HG02759 (cell line): ENCODE results near the gene UBXN11.

Source experiments
- ATAC-seq: cut with Tn5 transposase; IDR thresholded peaks from one replicate; pipeline ENCODE4 v1.9.1; 2021; ENCODE audit warnings: mild to moderate bottlenecking, moderate library complexity; ENCODE audit not compliant: unreplicated experiment

The UBXN11 gene

DNA sequence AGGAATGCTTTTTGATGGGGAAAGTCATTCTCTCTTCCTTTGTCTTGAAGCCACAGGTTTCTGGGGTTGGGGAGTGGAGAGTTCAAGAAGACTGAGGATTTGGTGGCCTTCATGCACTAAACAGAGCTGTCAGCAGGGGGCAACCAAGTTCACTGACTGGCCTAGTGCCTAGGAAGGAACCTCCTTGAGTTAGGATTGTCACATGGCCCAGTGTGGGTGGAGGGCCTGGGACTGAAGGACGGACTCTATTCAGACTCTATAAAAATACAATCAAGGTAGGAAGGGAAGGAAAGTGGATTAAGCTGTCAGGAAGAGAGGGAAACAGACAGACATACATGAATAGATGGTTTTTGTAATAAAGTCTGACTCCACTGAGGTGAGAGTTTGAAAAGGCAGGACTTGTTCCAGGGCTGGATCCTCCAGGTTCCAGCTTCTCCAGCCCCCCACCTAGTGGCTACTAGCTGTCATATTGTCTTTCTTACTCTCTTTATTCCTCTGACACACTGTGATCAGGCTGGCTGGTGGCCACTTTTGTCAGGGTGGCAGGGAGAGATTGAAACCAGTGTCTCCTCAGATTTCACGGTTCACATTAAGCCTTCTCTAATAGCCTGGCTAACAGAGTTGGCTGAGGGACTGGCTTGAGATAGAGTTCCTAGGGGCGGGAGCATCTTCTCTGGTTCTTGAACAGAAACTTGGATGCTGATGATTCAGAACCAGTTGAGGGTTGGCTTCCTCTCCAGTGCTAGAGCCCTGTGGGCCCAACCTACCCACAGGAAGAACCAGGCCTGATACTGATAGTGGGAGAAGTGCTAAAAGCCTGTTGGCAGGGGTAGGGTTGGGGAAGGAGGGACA is 30.6 kb downstream of the UBXN11 start:
- peak; percentile 33 for ATAC-seq

DNA sequence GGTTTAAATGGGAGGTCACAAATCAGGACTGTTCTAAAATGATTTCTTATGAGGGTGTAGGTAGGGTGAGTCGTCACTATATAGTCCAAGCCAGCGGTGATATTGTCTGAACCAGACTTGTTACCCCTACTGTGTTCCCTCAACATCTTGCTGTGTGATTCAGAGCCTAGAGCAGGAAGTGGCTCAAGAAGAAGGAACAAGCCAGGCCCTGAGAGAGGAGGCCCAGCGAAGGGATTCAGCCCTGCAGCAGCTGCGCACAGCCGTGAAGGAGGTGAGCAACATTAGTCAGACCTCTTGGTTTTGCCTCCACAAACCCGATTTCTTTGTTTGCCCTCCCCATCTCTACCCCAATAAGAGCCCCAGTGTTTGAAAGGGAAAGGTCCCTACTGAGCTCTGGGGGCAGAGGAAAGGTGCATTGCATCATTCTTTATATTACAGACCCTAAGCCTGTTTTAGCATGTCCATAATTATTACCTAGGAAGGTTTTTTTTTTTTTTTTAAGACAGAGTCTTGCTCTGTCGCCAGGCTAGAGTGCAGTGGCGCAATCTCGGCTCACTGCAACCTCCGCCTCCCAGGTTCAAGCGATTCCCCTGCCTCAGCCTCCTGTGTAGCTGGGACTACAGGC is 31.5 kb downstream of the UBXN11 start:
- ATAC-seq, result no peak

DNA sequence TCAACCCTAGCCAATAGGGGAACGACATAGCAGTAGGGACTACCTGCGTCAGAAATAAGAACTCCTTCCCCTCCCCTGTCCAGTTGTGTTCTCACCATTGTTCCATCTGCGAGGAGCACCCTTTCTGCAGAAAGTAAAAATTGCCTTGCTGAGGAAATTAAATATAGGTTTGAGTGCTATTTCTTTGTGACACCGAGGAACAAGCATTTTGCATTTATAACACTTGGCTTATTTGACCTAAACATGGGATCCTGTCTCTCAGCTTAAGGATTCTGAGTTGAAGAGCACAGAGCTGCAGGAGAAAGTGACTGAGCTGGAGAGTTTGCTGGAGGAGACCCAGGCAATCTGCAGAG is 37.3 kb downstream of the UBXN11 start:
- ATAC-seq, result no peak

DNA sequence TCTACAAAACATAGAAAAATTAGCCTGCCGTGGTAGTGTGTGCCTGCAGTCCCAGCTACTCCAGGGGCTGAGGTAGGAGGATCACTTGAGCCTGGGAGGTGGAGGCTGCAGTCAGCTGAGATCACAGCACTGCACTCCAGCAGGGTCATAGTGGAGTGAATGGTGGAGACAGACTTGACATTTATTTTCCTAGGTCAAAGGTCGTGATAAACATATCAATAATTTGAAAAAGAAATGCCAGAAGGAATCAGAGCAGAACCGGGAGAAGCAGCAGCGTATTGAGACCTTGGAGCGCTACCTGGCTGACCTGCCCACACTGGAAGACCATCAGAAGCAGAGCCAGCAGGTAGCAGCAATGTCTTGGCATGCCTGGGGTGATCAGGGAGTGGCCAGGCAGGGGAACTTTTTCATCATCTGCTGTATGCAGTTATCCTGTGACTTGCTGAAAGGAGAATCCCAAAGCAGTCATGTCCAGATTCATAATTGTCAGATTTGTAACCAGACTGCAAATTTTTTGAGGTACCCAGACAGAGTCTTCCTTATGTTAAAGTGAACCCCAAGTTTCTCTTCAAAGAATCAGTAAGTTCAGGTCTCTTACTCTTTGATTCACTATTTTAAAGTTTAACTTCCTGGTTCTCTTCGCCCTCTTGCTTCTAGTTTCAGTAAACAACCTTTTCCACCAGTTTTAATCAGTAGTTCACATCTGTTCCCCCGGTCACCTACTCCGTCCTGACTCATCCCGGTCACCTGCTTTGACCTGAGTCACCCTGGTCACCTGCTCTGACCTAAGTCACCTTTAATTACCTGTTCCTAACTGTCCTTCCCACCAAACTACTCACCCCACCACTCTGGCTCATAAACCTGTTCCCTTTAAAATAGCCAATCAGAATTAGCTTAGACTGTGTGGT is 37.9 kb downstream of the UBXN11 start:
- no peak for ATAC-seq

DNA sequence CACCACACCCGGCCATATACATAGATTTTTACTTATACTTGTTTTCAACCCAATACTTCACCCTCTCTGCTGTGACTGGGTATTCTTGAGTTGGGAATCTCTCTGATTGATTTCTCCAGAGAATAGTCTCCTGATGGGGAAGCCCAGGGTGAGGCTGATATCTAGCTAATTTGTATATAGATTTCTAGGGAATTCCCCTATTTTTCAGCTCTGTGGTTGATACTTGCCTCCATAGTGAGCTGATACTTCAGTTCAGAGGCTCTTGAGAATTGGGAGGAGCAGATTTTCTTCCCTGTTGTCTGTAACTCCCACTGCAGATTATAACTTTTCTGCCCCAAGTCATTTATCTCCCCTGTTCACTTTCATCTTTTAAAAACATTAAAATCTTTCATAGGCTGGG is 41.0 kb downstream of the UBXN11 start:
- ATAC-seq, result no peak

DNA sequence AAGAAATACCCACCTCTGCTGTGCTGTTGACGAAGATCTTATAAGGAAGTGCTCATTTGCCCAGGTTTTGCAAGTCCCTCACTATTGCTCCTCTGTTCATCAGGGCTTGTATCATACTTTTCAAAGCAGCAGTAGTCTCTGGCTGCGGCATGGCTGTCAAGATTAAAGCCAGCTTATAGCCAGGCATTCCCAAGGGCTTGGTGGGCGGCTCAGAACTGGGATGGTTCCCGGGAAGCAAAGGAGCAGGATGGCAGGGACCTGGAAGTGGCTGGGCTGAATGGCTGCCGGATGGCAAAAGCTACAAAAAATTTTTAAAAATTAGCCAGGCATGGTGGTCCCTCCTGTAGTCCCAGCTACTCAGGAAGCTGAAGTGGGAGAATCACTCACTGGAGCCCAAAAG is 43.2 kb downstream of the UBXN11 start:
- ATAC-seq, result no peak

DNA sequence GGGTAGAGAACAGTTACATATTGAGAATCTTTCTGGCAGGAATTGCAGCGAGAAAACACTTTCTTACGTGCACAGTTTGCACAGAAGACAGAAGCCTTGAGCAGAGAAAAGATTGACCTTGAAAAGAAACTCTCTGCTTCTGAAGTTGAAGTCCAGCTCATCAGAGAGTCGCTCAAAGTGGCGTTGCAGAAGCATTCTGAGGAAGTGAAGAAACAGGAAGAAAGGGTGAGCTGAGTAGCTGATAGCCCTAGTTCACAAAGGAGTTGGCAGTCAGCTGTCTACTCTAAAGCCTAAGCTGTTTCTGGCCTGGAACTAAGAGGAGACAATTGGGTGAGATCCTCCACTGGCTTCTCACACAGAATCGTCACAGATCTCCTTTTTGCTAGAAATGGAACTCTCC is 46.9 kb downstream of the UBXN11 start:
- ATAC-seq, result no peak

DNA sequence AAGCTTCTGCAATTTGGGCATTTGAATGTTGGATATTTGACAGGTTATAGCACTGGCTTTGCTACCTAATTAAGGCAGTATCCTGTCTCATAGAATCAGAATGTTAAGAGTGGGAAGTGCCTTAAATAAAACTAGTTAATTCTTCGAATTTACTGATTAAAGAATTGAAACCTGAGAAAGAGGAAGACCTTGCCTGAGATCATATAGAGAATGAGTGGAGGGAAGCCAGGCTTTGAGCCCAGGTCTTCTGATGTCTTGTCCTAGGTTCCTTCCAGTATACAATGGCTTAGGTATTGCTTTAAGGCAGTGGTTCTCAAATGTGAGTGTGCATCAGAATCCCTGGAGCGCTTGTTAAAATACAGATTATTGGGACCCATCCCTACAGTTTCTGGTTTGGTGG is 47.4 kb downstream of the UBXN11 start:
- ATAC-seq, result no peak

DNA sequence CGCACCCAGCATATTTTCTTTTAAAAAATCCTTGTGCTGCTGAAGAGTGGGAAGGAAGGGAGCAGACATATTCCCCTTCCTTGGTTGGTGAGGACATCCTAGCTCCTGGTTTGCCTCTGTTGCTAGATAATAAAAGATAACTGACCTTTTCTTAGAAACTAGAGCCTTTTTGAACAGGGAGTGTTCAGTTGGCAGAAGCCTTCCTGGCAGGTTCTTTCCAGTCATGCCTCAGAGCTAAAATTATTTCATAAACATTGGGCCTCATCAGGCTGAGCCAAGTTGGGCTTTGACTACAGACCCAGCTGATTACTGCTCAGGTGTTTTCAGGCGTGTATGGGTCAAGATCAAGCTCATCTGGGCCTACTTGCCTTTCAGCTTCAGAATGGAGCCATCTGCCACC is 49.2 kb downstream of the UBXN11 start:
- no peak for ATAC-seq

DNA sequence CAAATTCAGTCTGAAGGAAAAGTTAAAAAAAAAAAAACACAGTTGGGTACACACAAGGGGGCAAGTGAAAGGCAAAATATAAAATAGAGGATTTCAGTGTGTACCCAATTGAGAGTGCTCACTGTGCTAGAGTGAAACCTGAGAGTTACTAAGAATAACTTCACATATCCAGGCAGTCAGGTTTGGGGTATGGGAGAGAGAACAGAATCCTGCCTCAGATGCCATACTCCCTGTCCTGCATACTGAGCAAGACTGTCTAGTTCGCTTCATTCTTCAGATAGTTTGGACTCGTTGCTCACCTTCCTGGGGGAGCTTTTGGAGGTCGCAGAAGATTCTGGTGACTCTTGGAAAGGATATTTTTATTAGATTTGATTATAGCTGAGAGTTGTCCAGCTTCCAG is 52.0 kb downstream of the UBXN11 start:
- ATAC-seq, result no peak

DNA sequence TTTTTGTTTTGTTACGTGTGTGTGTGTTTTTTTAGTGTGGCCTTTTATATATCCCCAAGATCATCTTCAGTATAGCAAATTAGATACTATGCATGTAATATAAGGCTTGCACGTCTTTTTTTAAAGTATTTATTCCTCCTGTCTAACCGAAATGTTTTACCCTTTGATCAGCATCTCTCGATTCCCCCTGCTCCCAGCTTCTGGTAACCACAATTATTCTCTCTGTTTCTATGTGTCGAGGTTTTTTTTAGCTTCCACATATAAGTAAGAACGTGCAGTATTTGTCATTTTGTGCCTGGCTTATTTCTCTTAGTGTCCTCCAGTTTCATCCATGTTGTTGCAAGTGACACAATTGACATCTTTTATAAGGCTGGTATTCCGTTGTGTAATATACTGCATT is 53.7 kb downstream of the UBXN11 start:
- ATAC-seq, result no peak

DNA sequence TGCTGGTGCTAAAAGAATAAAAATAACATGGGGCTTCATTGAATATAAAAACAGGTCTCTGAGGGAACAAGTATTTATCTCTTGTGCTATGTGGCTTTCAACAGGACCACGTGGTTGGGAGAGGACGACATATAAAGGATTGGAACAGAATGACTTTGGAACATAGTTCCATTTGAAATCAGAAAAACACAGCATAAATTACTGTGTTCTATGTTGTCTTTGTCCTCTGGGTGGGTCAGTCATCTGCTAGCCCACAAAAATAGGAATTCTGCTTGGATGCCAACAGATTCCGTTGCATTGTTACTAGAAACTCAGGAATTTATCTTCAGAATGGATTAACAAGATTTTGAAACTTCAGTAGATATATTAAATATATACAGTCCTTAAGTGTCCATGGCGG is 66.5 kb downstream of the UBXN11 start:
- ATAC-seq, result no peak

DNA sequence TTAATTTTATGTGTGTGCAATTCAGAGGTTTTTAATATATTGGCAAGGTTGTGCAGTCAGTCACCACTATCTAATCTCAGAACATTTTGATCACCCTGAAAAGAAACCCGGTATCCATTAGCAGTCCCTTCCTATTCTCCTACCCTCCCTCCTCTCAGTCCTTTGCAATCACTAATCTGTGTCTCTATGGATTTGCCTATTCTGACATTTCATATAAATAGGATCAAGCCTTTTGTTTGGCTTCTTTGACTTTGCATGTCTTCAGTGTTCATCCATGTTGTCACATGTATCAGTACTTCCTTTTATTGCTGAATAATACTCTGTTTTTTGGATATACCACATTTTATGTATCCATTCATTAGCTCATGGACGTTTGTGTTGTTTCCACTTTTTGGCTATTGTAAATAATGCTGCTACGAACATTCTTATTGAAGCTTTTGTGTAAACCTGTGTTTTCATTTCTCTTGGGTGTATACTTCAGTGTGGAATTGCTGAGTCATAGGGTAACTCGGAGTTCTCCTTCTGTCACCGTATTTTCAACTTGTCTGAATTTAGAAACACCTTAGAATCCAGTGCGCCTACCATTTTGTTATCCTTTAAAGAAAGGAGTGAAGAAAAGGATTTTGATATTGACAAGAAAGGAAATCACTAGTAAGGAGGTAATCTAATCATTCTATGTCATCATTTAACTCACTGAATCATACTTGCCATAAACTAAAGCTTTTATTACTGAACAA is 69.0 kb downstream of the UBXN11 start:
- ATAC-seq, result no peak

DNA sequence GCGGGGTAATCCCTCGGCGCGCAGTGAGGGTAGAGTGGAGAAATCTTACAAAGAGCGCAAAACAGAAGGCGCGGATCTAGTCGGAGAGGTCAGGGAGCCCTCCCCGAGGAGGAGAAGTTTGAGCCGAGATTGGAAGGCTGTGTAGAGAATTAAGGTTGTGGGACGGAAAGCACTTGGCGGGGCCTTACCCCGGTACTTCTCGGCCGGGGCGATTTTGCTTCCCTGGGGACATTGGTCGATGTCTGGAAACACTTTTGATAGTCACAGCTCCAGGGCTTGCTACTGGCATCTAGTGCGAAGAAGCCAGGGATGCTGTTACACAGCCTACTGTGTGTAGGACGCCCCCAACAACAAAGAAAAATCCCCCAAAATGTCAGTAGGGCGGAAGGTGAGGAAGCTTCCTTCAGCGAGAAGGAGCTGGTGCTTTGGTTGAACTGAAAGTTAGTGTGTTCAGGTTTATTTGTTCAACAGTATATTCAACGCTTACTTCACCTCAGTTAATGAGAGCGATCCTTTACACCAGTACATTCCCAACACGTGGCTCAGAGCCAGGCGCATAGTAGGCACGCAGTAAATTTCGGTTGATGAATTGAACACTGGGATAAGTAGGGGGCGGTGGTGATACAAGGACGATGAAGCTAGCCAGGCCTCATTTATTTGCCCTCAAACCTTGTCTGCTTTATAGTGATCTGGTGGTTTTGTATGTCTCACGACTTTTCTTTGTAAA is 71.6 kb downstream of the UBXN11 start:
- no peak for ATAC-seq

DNA sequence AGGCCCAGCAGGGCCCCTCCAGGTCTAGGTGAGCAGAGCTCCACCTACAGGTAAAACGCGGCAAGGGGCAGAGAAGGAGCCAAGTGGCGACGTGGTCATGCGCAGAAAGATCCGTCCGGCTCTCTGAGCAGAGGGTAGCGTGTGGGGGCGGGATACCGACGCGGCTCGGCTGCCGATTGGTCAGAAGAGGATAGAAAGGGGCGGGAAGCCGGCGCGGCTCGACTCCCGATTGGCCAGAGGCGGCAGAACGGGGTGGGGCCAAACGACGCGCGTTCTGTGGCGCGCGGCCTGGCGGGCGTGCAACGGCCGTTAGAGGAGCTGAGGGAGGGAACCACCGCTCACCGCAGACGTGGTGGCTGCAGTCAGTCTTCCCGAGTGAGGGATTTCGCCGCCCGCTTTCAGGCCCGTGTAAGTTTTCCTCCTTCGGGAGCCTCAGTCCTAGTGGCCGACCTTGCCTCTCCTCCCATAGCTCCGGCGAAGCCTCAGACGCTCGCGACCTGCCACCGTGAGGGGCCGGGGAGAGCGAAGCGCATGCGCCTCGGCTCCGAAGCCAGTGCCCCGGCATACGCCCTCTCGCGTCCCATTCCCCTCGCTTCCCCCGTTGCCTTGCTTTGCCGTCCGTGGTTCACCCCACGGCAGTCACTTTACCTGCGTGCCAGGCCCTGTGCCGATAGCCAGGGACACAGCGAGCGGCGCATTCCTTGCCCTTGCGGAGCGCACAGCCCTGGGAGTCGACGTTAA is 72.4 kb downstream of the UBXN11 start, which contains the start of gene CEP85:
Gene CEP85, plus strand, starts transcription at position 298 of the 741 bp plus-strand sequence. CDS start 5,584 bp downstream, outside the sequence.
- ATAC-seq, result peak; percentile 89
